Measurements from ENCODE around the gene CDC42BPB.

Gene CDC42BPB

GRCh38 chr14:103045371-103045869 lies 11.9 kb downstream of the CDC42BPB start:
- peaks cover 7% of the 10 kb centered on the region for H3K4me1 ChIP-seq (ENCODE audit: insufficient read depth, insufficient read length)
- no peak overlapping the region for H3K4me3 ChIP-seq (ENCODE audit: insufficient read length, low read depth)
- no peak for DNase-seq (ENCODE audit: low read depth, low spot score)
- no peaks in the 10 kb centered on the region for H3K27me3 ChIP-seq (ENCODE audit: insufficient read depth, insufficient read length)
- H3K36me3 ChIP-seq (ENCODE audit: insufficient read depth, insufficient read length, low read length), result peaks cover 13% of the 10 kb centered on the region
- TF ChIP-seq ZNF274 (IDR thresholded peaks at IDR 0.05; ENCODE audit: low read depth, low read length) (no peak), YY1 (IDR thresholded peaks at IDR 0.05; ENCODE audit: insufficient read depth, insufficient read length) (no peak), SUZ12 (IDR thresholded peaks at IDR 0.05; ENCODE audit: extremely low read depth, insufficient read depth, insufficient read length) (no peak)
- no peaks in the 10 kb centered on the region for H3K9me3 ChIP-seq (ENCODE audit: insufficient read depth, low read length)
- H3K9ac ChIP-seq (ENCODE audit: insufficient read length, low read depth), result no peak overlapping the region

DNA sequence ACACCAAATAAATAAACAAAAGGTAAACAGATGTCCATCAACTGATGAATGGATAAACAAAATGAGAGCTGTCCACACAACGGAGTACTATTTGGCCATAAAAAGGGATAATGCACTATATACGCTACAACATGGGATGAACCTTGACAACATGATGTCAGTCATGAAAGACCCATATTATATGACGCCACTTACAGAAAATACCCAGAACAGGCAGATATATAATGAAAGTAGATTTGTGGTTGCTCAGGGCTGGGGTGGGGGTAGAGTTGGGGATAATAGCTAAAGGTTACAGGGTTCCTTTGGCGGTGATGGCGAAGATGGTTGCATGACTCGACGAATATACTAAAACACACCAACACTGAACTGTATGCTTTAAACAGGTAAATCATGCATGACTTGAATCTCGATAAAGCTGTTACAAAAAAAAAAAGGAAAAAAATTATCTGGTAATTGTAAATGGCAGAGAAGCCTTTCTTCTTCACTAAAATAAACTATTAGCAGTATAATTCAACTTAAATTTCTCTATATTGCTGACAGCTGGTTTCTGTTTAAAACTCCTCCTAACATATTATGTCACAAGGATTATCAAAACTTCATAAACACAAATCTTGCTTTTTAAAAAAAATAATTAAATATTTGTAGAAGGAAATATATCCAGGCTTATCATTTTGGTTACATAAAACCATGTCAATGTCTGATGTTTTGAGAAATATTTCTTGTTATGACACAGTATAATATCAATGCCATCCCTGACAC lies 13.9 kb downstream of the CDC42BPB start:
- peaks cover 11% of the 10 kb centered on the region for H3K36me3 ChIP-seq (ENCODE audit: insufficient read depth, insufficient read length, low read length)
- no peak for DNase-seq (ENCODE audit: low read depth, low spot score)
- no peaks in the 10 kb centered on the region for H3K27me3 ChIP-seq (ENCODE audit: insufficient read depth, insufficient read length)

GRCh38 chr14:103041464-103041863 lies 15.9 kb downstream of the CDC42BPB start:
- DNase-seq (ENCODE audit: low read depth, low spot score), result no peak
- Histone ChIP-seq H3K36me3 (ENCODE audit: insufficient read depth, insufficient read length, low read length) (peaks cover 11% of the 10 kb centered on the region), H3K4me1 (ENCODE audit: insufficient read depth, insufficient read length) (peaks cover 7% of the 10 kb centered on the region), H3K4me3 (ENCODE audit: insufficient read length, low read depth) (no peak overlapping the region), H3K27me3 (ENCODE audit: insufficient read depth, insufficient read length) (no peaks in the 10 kb centered on the region), H3K9ac (ENCODE audit: insufficient read length, low read depth) (no peak overlapping the region), H3K9me3 (ENCODE audit: insufficient read depth, low read length) (no peaks in the 10 kb centered on the region)
- TF ChIP-seq YY1 (IDR thresholded peaks at IDR 0.05; ENCODE audit: insufficient read depth, insufficient read length) (no peak), ZNF274 (IDR thresholded peaks at IDR 0.05; ENCODE audit: low read depth, low read length) (no peak), SUZ12 (IDR thresholded peaks at IDR 0.05; ENCODE audit: extremely low read depth, insufficient read depth, insufficient read length) (no peak)

More for the DNA sequence above, 13.9 kb downstream of the CDC42BPB start:
- no peaks in the 10 kb centered on the region for H3K9me3 ChIP-seq (ENCODE audit: insufficient read depth, low read length)
- peaks cover 7% of the 10 kb centered on the region for H3K4me1 ChIP-seq (ENCODE audit: insufficient read depth, insufficient read length)
- TF ChIP-seq ZNF274 (IDR thresholded peaks at IDR 0.05; ENCODE audit: low read depth, low read length), result no peak
- no peak for TF ChIP-seq YY1 (IDR thresholded peaks at IDR 0.05; ENCODE audit: insufficient read depth, insufficient read length)
- no peak for TF ChIP-seq SUZ12 (IDR thresholded peaks at IDR 0.05; ENCODE audit: extremely low read depth, insufficient read depth, insufficient read length)
- no peak overlapping the region for H3K9ac ChIP-seq (ENCODE audit: insufficient read length, low read depth)
- no peak overlapping the region for H3K4me3 ChIP-seq (ENCODE audit: insufficient read length, low read depth)

- Histone ChIP-seq H3K4me3 (ENCODE audit: insufficient read length, low read depth) (no peak overlapping the region), H3K9ac (ENCODE audit: insufficient read length, low read depth) (no peak overlapping the region), H3K9me3 (ENCODE audit: insufficient read depth, low read length) (no peaks in the 10 kb centered on the region), H3K27me3 (ENCODE audit: insufficient read depth, insufficient read length) (no peaks in the 10 kb centered on the region), H3K4me1 (ENCODE audit: insufficient read depth, insufficient read length) (peaks cover 4% of the 10 kb centered on the region), H3K36me3 (ENCODE audit: insufficient read depth, insufficient read length, low read length) (no peaks in the 10 kb centered on the region)
- no peak for TF ChIP-seq YY1 (IDR thresholded peaks at IDR 0.05; ENCODE audit: insufficient read depth, insufficient read length)
- TF ChIP-seq ZNF274 (IDR thresholded peaks at IDR 0.05; ENCODE audit: low read depth, low read length), result no peak
- no peak for TF ChIP-seq SUZ12 (IDR thresholded peaks at IDR 0.05; ENCODE audit: extremely low read depth, insufficient read depth, insufficient read length)
- no peak for DNase-seq (ENCODE audit: low read depth, low spot score)
Measured at GRCh38 chr14:103033681-103034096, 23.7 kb downstream of the CDC42BPB start.

GRCh38 chr14:103031956-103032355 lies 25.4 kb downstream of the CDC42BPB start:
- no peak for TF ChIP-seq ZNF274 (IDR thresholded peaks at IDR 0.05; ENCODE audit: low read depth, low read length)
- TF ChIP-seq YY1 (IDR thresholded peaks at IDR 0.05; ENCODE audit: insufficient read depth, insufficient read length), result no peak
- no peak for TF ChIP-seq SUZ12 (IDR thresholded peaks at IDR 0.05; ENCODE audit: extremely low read depth, insufficient read depth, insufficient read length)
- no peak for DNase-seq (ENCODE audit: low read depth, low spot score)
- H3K4me3 ChIP-seq (ENCODE audit: insufficient read length, low read depth), result no peak overlapping the region
- no peak overlapping the region for H3K9ac ChIP-seq (ENCODE audit: insufficient read length, low read depth)
- no peaks in the 10 kb centered on the region for H3K27me3 ChIP-seq (ENCODE audit: insufficient read depth, insufficient read length)
- H3K4me1 ChIP-seq (ENCODE audit: insufficient read depth, insufficient read length), result peaks cover 4% of the 10 kb centered on the region
- no peaks in the 10 kb centered on the region for H3K9me3 ChIP-seq (ENCODE audit: insufficient read depth, low read length)
- H3K36me3 ChIP-seq (ENCODE audit: insufficient read depth, insufficient read length, low read length), result no peaks in the 10 kb centered on the region

DNA sequence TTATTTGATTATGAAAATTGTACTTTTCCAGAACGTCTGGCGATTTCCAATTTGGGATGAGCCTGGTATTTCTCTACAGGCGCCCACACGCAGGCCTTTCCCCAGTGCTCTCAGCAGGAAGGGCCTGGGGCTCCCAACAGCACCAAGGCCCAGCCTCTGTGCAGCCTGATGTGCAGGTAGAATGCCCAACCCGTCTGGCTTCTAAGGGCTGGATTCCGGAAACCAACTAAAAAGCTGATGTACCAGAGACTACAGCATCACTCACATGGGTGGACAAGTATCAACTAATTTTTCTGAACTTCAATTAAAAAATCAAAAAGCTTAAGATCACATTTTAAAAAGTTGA lies 25.8 kb downstream of the CDC42BPB start:
- DNase-seq (ENCODE audit: low read depth, low spot score), result no peak
- Histone ChIP-seq H3K36me3 (ENCODE audit: insufficient read depth, insufficient read length, low read length) (no peaks in the 10 kb centered on the region), H3K4me1 (ENCODE audit: insufficient read depth, insufficient read length) (peaks cover 4% of the 10 kb centered on the region), H3K4me3 (ENCODE audit: insufficient read length, low read depth) (no peak overlapping the region), H3K9me3 (ENCODE audit: insufficient read depth, low read length) (no peaks in the 10 kb centered on the region), H3K27me3 (ENCODE audit: insufficient read depth, insufficient read length) (no peaks in the 10 kb centered on the region), H3K9ac (ENCODE audit: insufficient read length, low read depth) (no peak overlapping the region)
- TF ChIP-seq ZNF274 (IDR thresholded peaks at IDR 0.05; ENCODE audit: low read depth, low read length), result no peak
- TF ChIP-seq SUZ12 (IDR thresholded peaks at IDR 0.05; ENCODE audit: extremely low read depth, insufficient read depth, insufficient read length), result no peak
- no peak for TF ChIP-seq YY1 (IDR thresholded peaks at IDR 0.05; ENCODE audit: insufficient read depth, insufficient read length)

DNA sequence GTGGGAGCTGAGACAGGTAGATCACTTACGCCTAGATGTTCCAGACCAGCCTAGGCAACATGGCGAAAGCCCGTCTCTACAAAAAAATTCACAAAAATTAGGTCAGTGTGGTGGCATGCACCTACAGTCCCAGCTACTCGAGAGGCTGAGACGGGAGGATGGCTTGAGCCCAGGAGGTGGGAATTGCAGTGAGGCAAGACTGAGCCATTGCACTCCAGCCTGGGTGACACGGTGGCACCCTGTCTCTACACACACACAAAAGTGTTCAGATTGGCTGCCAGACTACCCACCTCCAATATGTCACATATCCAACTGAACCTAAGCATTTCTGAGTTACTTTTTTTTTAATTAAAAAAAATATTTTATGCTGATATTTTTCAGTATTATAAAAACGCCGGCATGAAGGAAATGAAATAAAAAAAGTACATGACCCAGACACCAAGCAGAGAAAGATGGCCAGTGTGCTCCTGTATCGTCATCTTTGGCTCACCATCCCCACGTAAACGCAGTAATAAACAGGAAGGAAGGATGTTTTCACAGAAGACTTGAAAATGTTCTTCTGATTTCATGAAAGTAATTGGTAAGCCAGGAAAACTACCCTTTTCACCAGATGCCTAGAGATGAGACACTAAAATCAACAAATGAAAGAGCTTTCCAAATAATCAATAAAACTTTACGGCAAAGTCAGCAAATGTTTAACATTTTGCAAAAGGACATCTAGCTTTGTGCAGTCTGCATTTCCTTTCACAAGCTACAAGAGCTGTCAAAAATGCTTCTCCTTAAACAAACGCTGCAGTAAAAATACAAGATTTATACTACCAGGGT lies 26.4 kb downstream of the CDC42BPB start:
- TF ChIP-seq SUZ12 (IDR thresholded peaks at IDR 0.05; ENCODE audit: extremely low read depth, insufficient read depth, insufficient read length) (no peak), ZNF274 (IDR thresholded peaks at IDR 0.05; ENCODE audit: low read depth, low read length) (no peak), YY1 (IDR thresholded peaks at IDR 0.05; ENCODE audit: insufficient read depth, insufficient read length) (no peak)
- H3K9ac ChIP-seq (ENCODE audit: insufficient read length, low read depth), result no peak overlapping the region
- no peaks in the 10 kb centered on the region for H3K36me3 ChIP-seq (ENCODE audit: insufficient read depth, insufficient read length, low read length)
- peaks cover 3% of the 10 kb centered on the region; the same call in 1 of the 2 replicates for H3K9me3 ChIP-seq (ENCODE audit: insufficient read depth, low read length)
- no peaks in the 10 kb centered on the region for H3K27me3 ChIP-seq (ENCODE audit: insufficient read depth, insufficient read length)
- peaks cover 4% of the 10 kb centered on the region for H3K4me1 ChIP-seq (ENCODE audit: insufficient read depth, insufficient read length)
- no peak for DNase-seq (ENCODE audit: low read depth, low spot score)
- H3K4me3 ChIP-seq (ENCODE audit: insufficient read length, low read depth), result no peak overlapping the region

Data from NT2/D1 (cell line).